H7 (cell line): ENCODE results near the gene KRTAP17-1. TPM values are rescaled to one million over a fixed set of nuclear protein-coding genes. Genes with fewer than 3 reads are reported as not detected.
"Not testable (repeated sequence)": the region's sequence is repeated elsewhere in the genome, so short reads cannot be mapped to it uniquely, and the experiment has no call there.

ENCODE experiments used
- DNase-seq: peaks from one replicate; pipeline ENCODE4 v3.0.0; 2012
- H3K27me3 ChIP-seq: 2 replicates; pipeline ENCODE4 v1.6.0; 2011; ENCODE audit warnings: mild to moderate bottlenecking, low read length; ENCODE audit not compliant: control insufficient read depth, insufficient read depth
- H3K36me3 ChIP-seq: replicated peaks from 2 replicates; pipeline ENCODE4 v1.5.1; 2011; ENCODE audit warnings: low read length; ENCODE audit not compliant: control insufficient read depth, insufficient read depth
- H3K4me3 ChIP-seq: 2 replicates; pipeline ENCODE4 v1.5.1; 2011; ENCODE audit warnings: low read depth, mild to moderate bottlenecking, control low read depth, low read length, moderate library complexity; ENCODE audit not compliant: insufficient read depth
- total RNA-seq: library from RNA; depleted of rRNA; stranded (reverse); fragments of >200 nt; shearing (Covaris generic); gene quantifications from 2 replicates; pipeline ENCODE4 v1.2.3, GENCODE V29; 2014; rRNA removed

The KRTAP17-1 gene
- total RNA-seq, result not detected in 2 replicates

GRCh38 chr17:41315204-41315794 lies at the start of gene KRTAP17-1:
TSS of gene KRTAP17-1 (minus strand) at chr17:41315710. CDS start at chr17:41315650, 60 bp downstream.
- DNase-seq, result peak; percentile 31
- H3K27me3 ChIP-seq, result no peaks in the 10 kb centered on the region
- no peaks in the 10 kb centered on the region for H3K36me3 ChIP-seq
- H3K4me3 ChIP-seq, result no peak within 1 kb of the TSS

- H3K27me3 ChIP-seq, result no peaks in the 10 kb centered on the region
These were observed 48.4 kb upstream of the KRTAP17-1 start for GRCh38 chr17:41363881-41364280.

DNA sequence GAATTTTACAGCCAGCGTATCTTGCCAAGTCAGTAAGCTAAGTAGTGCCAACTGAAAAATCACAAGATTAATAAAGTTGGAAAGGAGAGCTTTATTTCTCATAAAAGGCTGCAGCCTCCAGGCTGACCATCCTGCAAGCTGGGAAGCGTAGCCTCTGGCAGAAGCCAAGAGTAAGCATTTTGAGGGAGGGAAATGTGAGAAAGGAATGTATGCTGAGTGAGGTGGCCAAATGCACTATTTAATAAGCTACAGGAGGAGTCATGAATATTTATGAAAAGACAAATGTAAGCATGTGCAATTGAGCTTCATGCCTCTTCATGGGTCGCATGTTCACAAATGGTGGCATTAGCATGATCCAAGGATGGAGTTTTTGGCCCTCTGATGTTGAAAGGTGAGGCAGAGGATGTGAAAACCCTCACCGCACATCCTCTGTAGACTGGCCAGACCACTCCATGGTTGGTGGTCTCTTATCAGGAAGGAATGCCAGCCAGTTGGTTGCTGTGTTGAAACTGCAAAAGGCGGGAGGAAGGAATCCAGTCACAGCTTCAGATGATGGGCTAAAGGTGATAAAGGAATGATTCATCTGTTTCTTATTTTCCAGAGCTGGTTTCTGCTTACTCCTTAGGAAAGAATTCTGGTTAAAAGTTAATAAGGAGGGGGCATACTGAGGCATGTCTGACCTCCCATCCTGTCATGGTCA lies 44.9 kb upstream of the KRTAP17-1 start:
- H3K27me3 ChIP-seq, result no peaks in the 10 kb centered on the region
- H3K4me3 ChIP-seq, result no peak overlapping the region
- DNase-seq, result no peak
- H3K36me3 ChIP-seq, result no peaks in the 10 kb centered on the region

More at GRCh38 chr17:41363881-41364280, 48.4 kb upstream of the KRTAP17-1 start:
- H3K4me3 ChIP-seq, result no peak overlapping the region
- H3K36me3 ChIP-seq, result no peaks in the 10 kb centered on the region
- DNase-seq, result no peak

DNA sequence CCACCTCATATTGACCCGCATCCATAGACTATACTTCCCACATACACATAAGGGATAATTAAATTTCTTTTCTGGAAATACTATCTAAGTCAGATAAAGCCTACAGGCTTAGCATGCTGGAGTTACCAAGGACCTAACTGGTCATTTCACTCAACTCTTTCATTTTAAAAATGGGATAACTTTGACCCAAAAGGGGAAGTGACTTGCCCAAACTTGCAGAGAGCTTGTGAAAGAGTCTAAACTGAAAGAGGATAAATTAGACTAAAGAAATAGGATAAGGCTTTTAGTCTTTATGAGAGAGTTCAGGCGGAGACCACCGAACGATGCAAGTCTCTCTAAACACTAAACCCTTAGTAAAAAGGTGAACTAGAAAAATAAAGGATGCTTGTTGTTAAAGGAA lies 39.0 kb upstream of the KRTAP17-1 start:
- no peak for DNase-seq
- H3K4me3 ChIP-seq, result no peak overlapping the region
- H3K36me3 ChIP-seq, result no peaks in the 10 kb centered on the region
- H3K27me3 ChIP-seq, result no peaks in the 10 kb centered on the region; the same call in 1 of the 2 replicates

DNA sequence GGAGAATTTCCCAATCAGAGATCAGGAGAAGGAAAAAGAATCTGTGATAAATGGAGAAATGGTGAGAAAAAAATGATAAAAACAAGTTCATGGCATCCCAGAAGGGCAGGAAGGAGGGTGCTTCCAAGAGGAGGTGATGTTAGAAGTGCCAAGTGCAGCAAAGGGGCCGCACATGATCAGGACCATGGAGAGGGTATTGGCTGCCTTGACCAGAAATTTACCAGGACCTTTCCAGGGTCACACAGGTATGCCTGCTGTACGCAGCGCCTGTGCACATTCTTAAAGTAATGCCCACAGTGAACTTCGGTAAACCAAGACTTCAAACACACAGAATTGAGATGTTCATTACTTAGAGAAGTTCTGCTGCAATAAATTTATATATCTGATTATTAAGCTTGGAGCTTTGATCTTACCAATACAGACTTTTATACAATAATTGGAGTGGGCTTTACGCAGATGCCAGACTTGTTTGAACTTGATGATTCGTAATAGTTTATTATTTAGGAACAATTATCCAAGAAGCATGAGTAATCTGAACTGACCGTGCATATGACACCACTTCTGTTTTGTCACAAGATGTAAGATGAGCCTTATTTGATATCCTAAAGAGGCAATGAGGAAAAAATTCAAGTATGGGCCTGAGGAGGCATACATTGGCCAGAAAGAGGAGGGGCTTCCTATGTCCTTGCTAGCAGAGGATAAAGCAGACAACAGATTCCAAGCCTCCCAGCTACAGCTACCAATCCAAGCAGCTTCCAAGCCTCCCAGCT lies 37.3 kb upstream of the KRTAP17-1 start:
- Histone ChIP-seq H3K27me3 (no peaks in the 10 kb centered on the region; the same call in 1 of the 2 replicates), H3K4me3 (no peak overlapping the region), H3K36me3 (no peaks in the 10 kb centered on the region)
- no peak for DNase-seq

GRCh38 chr17:41351177-41351576 lies 35.7 kb upstream of the KRTAP17-1 start:
- Histone ChIP-seq H3K27me3 (no peaks in the 10 kb centered on the region; the same call in 1 of the 2 replicates), H3K4me3 (no peak overlapping the region), H3K36me3 (no peaks in the 10 kb centered on the region)
- no peak for DNase-seq

GRCh38 chr17:41350381-41350878 lies 34.9 kb upstream of the KRTAP17-1 start, which contains the start of gene KRT33A:
TSS of gene KRT33A (minus strand) at chr17:41350828. CDS start at chr17:41350767, 61 bp downstream.
- not testable (repeated sequence) for H3K27me3 ChIP-seq, H3K4me3 ChIP-seq, DNase-seq

GRCh38 chr17:41347869-41348760 lies 32.6 kb upstream of the KRTAP17-1 start:
- no peaks in the 10 kb centered on the region; the same call in 1 of the 2 replicates for H3K27me3 ChIP-seq
- DNase-seq, result no peak
- no peak overlapping the region for H3K4me3 ChIP-seq
- no peaks in the 10 kb centered on the region for H3K36me3 ChIP-seq

More at GRCh38 chr17:41350381-41350878, 34.9 kb upstream of the KRTAP17-1 start, which contains the start of gene KRT33A:
- H3K36me3 ChIP-seq, result not testable (repeated sequence)

DNA sequence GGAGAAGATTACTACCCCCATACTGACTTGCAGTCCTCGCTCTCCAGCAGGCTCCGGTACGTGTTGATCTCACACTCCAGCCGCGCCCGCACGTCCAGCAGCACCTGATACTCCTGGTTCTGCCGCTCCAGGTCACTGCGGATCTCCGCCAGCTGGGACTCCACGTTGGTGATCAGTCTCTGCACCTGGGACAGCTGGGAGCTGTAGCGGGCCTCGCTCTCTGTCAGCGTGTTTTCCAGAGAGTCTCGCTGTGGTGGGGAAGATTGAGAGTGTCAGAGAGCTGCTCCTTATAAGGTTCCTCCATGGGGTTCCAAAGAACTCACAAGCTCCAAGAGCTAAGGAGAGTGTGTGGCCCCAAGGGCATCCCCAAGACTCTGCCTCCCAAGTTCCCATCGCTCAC lies 30.9 kb upstream of the KRTAP17-1 start:
- not testable (repeated sequence) for H3K36me3 ChIP-seq, H3K4me3 ChIP-seq, H3K27me3 ChIP-seq, DNase-seq

- no peak for DNase-seq
- Histone ChIP-seq H3K4me3 (no peak overlapping the region), H3K27me3 (no peaks in the 10 kb centered on the region; the same call in 1 of the 2 replicates), H3K36me3 (no peaks in the 10 kb centered on the region)
These were observed 30.5 kb upstream of the KRTAP17-1 start for GRCh38 chr17:41345992-41346391.

DNA sequence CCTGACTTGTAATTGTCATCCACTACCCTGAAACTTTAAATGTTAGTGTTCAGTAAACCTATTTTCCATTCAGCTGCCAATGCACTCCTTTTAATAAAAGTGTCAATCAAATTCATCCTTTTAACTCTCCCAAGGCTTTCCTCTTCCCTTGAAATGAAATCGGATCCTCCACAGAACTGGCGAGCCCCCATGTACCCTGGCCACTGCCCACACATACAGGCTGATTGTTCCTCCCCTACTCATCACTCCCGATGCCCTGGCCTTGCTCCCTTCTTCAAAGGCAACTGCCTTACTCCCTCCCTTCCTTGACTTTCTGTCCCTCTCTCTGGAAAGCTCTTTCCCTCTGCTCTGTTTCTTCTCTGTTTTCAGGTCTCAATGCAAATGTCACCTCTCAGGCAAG lies 27.5 kb upstream of the KRTAP17-1 start:
- no peak overlapping the region for H3K4me3 ChIP-seq
- no peaks in the 10 kb centered on the region for H3K27me3 ChIP-seq
- DNase-seq, result no peak
- no peaks in the 10 kb centered on the region for H3K36me3 ChIP-seq

- no peak for DNase-seq
- H3K27me3 ChIP-seq, result no peaks in the 10 kb centered on the region
- no peak overlapping the region for H3K4me3 ChIP-seq
- H3K36me3 ChIP-seq, result no peaks in the 10 kb centered on the region
These were observed 25.7 kb upstream of the KRTAP17-1 start for GRCh38 chr17:41340934-41341861.

DNA sequence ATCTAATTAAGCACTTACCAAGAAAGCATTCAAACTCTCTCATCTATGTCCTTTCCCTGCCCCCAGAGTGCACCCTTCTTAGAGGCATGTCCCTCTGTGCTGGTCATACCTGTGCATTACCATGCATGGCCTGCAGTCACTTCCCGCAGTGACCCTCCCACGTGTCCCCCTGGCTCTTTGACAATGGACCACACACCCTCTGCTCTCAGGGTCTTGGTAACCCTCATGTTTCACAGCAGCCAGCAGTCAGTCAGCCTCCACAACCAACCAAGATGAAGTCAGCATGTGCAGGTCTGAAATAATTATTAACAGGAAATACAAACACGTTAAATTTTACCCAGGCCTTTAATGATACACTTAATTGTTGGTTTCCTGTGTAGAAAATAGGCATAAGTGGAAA lies 25.0 kb upstream of the KRTAP17-1 start:
- Histone ChIP-seq H3K36me3 (no peaks in the 10 kb centered on the region), H3K4me3 (no peak overlapping the region), H3K27me3 (no peaks in the 10 kb centered on the region)
- no peak for DNase-seq
